Parathyroid adenoma (tissue), 2 donors: Measurements from ENCODE around the gene PLAC1.

Experiments used
- H2AFZ ChIP-seq: fragments of 300-600 bp; sonication (generic); one replicate; pipeline ENCODE4 v1.7.0; 2017; ENCODE audit warnings: antibody characterized with exemption, mild to moderate bottlenecking
- H3K27ac ChIP-seq: fragments of 300-600 bp; sonication (generic); one replicate; pipeline ENCODE4 v1.7.0; 2017
- H3K27me3 ChIP-seq: fragments of 300-600 bp; sonication (generic); one replicate; pipeline ENCODE4 v1.7.0; 2017; ENCODE audit warnings: low read length; ENCODE audit not compliant: control insufficient read depth, insufficient read depth
- H3K36me3 ChIP-seq: fragments of 300-600 bp; sonication (generic); one replicate; pipeline ENCODE4 v1.7.0; 2017; ENCODE audit warnings: low read length; ENCODE audit not compliant: control insufficient read depth, insufficient read depth
- H3K4me1 ChIP-seq: fragments of 300-600 bp; sonication (generic); one replicate; pipeline ENCODE4 v1.7.0; 2017; ENCODE audit warnings: control low read depth
- H3K4me2 ChIP-seq: fragments of 300-600 bp; sonication (generic); one replicate; pipeline ENCODE4 v1.7.0; 2017; ENCODE audit warnings: low read length
- H3K4me3 ChIP-seq: fragments of 300-600 bp; sonication (generic); one replicate; pipeline ENCODE4 v1.7.0; 2017; ENCODE audit warnings: low read depth, low read length
- H3K79me2 ChIP-seq: fragments of 300-600 bp; sonication (generic); one replicate; pipeline ENCODE4 v1.7.0; 2017; ENCODE audit warnings: control low read depth
- H3K9ac ChIP-seq: fragments of 300-600 bp; sonication (generic); one replicate; pipeline ENCODE4 v1.7.0; 2017; ENCODE audit warnings: mild to moderate bottlenecking
- H3K9me3 ChIP-seq: fragments of 300-600 bp; sonication (generic); one replicate; pipeline ENCODE4 v1.7.0; 2017; ENCODE audit warnings: low read length; ENCODE audit not compliant: control insufficient read depth
- CTCF ChIP-seq: fragments of 300-600 bp; sonication (generic); IDR thresholded peaks from one replicate; pipeline ENCODE4 v1.7.0; 2017; ENCODE audit warnings: antibody characterized with exemption, mild to moderate bottlenecking
- donor health status: primary hyperparathyroidism.

PLAC1 gene

GRCh38 chrX:134658760-134659023 is 421 bp upstream of the PLAC1 start:
- Histone ChIP-seq H3K4me2 (no peak overlapping the region), H3K4me3 (no peak overlapping the region), H3K27ac (no peak overlapping the region), H3K79me2 (no peaks in the 10 kb centered on the region), H2AFZ (no peak overlapping the region), H3K4me1 (no peaks in the 10 kb centered on the region), H3K36me3 (no peaks in the 10 kb centered on the region), H3K27me3 (no peaks in the 10 kb centered on the region), H3K9me3 (no peaks in the 10 kb centered on the region), H3K9ac (no peak overlapping the region)
- TF ChIP-seq CTCF: no peak

GRCh38 chrX:134654398-134655012 is 3.8 kb downstream of the PLAC1 start:
- H2AFZ ChIP-seq: no peak overlapping the region
- no peak overlapping the region for H3K4me2 ChIP-seq
- no peak overlapping the region for H3K27ac ChIP-seq
- H3K4me3 ChIP-seq: no peak overlapping the region
- no peaks in the 10 kb centered on the region for H3K79me2 ChIP-seq
- H3K4me1 ChIP-seq: no peaks in the 10 kb centered on the region
- no peaks in the 10 kb centered on the region for H3K36me3 ChIP-seq
- TF ChIP-seq CTCF: no peak
- no peaks in the 10 kb centered on the region for H3K9me3 ChIP-seq
- H3K9ac ChIP-seq: no peak overlapping the region
- no peaks in the 10 kb centered on the region for H3K27me3 ChIP-seq

- no peak for TF ChIP-seq CTCF
- H3K9ac ChIP-seq: no peak overlapping the region
Measured at GRCh38 chrX:134653835-134654234, 4.4 kb downstream of the PLAC1 start.

GRCh38 chrX:134650701-134651100 is 7.6 kb downstream of the PLAC1 start:
- Histone ChIP-seq H3K4me2 (no peak overlapping the region), H3K4me1 (no peaks in the 10 kb centered on the region), H3K9me3 (no peaks in the 10 kb centered on the region), H2AFZ (no peak overlapping the region), H3K79me2 (no peaks in the 10 kb centered on the region), H3K4me3 (no peak overlapping the region), H3K36me3 (no peaks in the 10 kb centered on the region), H3K9ac (no peak overlapping the region), H3K27me3 (no peaks in the 10 kb centered on the region), H3K27ac (no peak overlapping the region)
- TF ChIP-seq CTCF: no peak

More at GRCh38 chrX:134653835-134654234, 4.4 kb downstream of the PLAC1 start:
- Histone ChIP-seq H3K4me3 (no peak overlapping the region), H3K4me1 (no peaks in the 10 kb centered on the region), H3K79me2 (no peaks in the 10 kb centered on the region), H3K36me3 (no peaks in the 10 kb centered on the region), H3K27ac (no peak overlapping the region), H2AFZ (no peak overlapping the region), H3K27me3 (no peaks in the 10 kb centered on the region), H3K9me3 (no peaks in the 10 kb centered on the region), H3K4me2 (no peak overlapping the region)

- Histone ChIP-seq H3K79me2 (no peaks in the 10 kb centered on the region), H2AFZ (no peak overlapping the region), H3K27ac (no peak overlapping the region), H3K36me3 (no peaks in the 10 kb centered on the region), H3K9ac (no peak overlapping the region), H3K9me3 (no peaks in the 10 kb centered on the region), H3K4me2 (no peak overlapping the region), H3K27me3 (no peaks in the 10 kb centered on the region), H3K4me1 (no peaks in the 10 kb centered on the region), H3K4me3 (no peak overlapping the region)
- no peak for TF ChIP-seq CTCF
Measured at GRCh38 chrX:134649770-134650169, 8.5 kb downstream of the PLAC1 start.
